Inflammatory macrophage treated with lipopolysaccharide for 1 hour (primary cell): ENCODE results near the gene RFXAP.
"Not testable (repeated sequence)": the region's sequence is repeated elsewhere in the genome, so short reads cannot be mapped to it uniquely, and the experiment has no call there.

Source experiments
- DNase-seq, 2 donors: peaks; one replicate each; pipeline ENCODE4 v3.0.0-alpha.2; 2020 to 2022

RFXAP gene

GRCh38 chr13:36818804-36819738 is at the start of gene RFXAP:
Gene RFXAP, plus strand, starts transcription at chr13:36819222. Its CDS starts 136 bp downstream, at chr13:36819358.
- DNase-seq = peak; percentile 84 to 91

- DNase-seq = no peak
These were observed 49.5 kb upstream of the RFXAP start for GRCh38 chr13:36769545-36769944.

- DNase-seq = no peak
These were observed 48.3 kb upstream of the RFXAP start for GRCh38 chr13:36770741-36771140.

GRCh38 chr13:36772853-36773252 is 46.2 kb upstream of the RFXAP start:
- DNase-seq = no peak

- no peak for DNase-seq
These were observed 44.1 kb upstream of the RFXAP start for GRCh38 chr13:36774931-36775330.

DNA sequence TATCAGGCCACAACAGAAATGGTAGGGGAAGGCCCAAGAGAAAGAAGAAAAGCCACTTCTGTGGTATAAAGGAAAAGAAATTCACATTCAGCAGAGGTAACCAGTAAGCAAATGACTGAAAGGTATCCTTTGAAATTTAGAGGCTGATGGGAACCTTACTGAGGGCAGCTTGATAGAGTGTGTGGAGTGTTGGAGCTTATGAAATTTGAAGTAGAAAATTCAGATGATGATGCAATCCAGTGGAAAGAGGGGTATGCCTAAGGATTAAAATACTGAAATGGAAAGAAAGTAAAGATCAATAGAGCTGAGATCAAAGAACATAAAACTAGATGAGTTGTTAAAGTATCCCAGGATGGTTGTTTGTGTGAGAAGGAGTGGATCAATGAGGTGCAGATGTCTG is 42.8 kb upstream of the RFXAP start:
- no peak for DNase-seq

DNA sequence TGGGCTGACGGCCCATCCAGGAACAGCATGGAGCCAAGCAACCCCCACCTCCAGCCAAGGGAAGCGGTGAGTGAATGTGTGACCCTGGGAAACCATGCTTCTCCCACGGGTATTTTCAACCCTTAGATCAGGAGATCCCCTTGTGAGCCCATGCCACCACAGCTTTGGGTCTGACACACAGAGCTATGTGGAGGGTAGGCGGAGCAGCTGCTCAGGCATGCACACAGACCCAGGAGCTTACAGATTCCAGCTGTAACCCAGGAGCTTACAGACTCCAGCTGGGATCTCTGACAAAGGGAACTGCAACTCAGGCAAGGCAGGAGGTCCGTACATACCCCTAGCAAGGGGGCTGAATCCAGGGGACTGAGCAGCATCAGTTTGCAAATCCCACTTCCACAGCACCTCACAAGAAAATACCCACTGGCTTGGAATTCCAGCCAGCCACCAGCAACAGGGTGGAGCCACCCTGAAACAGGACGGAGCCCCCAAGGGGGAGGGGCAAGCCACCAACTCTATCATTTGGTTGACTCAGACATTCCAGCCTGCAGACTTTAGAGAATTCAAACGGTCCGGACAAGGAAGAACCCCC is 40.8 kb upstream of the RFXAP start:
- no peak for DNase-seq

DNA sequence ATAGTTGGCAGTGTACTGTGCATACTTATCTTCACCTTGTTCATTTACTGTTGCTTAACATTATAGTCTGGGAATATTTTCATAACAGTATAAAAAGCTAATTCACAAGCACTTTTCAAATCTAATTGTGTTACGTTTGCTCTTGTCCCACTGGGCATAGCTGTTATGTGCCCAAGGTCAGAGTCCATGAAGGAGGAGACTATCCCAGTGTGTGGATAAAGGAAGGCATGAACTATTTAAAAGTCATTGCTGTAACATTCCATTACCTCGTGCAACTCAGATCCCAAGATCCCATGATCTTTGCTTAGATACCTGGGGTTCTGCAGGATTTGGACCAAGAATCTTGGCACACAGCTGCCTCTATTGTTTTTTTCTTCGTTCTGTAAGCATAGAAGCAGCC is 35.1 kb upstream of the RFXAP start:
- no peak for DNase-seq

GRCh38 chr13:36786175-36786574 is 32.8 kb upstream of the RFXAP start:
- not testable (repeated sequence) for DNase-seq

GRCh38 chr13:36787181-36787580 is 31.8 kb upstream of the RFXAP start:
- no peak for DNase-seq

GRCh38 chr13:36788276-36788675 is 30.7 kb upstream of the RFXAP start:
- DNase-seq = no peak

- no peak for DNase-seq
These were observed 30.0 kb upstream of the RFXAP start for GRCh38 chr13:36789061-36789460.

DNA sequence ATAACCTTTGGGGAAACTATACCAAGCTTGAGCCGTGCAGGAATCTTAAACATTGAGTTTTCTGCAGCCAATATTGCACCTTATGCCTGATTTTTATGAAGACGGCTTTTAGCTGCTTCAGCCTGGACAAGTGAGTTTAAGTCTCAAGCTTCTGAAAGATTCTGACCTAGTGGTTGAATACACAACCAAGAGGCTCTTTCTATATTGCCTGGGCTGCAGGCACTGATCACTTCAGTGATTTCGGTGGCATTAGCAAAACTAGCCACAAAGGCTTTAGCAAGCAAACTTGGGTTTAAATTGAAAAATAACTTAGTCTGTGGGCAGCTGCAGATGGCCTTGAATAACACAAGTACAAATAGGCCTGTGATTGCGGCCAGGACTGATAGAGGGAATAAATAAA is 29.3 kb upstream of the RFXAP start:
- no peak for DNase-seq

DNA sequence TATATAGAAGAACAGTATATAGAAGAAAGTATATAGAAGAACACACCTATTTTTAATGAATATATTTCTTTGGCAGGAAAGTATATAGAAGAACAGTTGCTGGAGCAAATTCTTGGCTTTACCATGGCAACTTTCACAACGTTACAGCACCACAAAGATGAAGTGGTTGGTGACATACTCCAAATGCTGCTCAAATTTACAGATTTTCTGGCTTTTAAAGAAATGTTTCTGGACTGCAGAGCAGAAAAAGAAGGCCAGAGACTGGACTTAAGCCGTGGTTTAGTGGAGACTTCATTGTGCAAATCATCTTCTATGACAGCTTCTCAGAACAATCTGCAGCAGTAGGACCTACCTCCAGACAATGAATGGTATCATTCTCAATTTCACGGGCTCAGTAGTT is 24.3 kb upstream of the RFXAP start:
- DNase-seq = no peak

DNA sequence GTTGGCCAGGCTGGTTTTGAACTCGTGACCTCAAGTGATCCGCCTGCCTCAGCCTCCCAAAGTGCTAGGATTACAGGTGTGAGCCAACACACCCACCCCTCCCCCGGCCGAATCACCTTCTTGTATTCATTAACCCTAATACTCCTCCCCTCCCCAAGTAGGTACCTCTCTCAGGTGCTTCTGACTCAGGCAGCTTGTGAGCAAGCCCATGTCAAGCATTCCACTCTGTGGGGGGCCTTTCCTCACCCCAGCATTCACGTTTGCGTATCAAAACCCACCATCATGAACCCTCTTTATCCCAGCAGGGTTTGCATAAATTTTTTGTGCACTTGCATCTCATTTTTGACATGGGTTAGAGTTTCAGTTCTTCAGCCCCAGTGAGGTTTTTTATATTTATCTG is 23.6 kb upstream of the RFXAP start:
- no peak for DNase-seq

- no peak for DNase-seq
These were observed 23.0 kb upstream of the RFXAP start for GRCh38 chr13:36796052-36796451.

- DNase-seq = no peak
These were observed 18.0 kb upstream of the RFXAP start for GRCh38 chr13:36801035-36801434.

DNA sequence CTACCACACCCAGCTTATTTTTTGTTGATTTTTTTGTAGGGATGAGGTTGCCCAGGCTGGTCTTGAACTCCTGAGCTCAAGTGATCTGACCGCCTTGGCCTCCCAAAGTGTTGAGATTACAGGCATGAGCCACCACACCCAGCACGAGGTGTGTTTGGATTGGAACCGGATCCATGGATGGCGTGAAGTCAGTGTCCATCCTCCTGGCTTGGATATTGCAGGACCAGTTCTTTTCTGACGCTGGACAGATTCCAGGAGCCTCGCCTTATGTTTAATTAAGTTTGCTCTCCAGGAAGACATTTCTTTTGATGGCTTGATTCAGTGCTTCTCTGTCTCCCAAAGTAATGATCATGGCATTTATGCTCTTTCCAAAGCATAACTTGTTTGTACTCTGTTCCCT is 14.4 kb upstream of the RFXAP start:
- DNase-seq = no peak

- DNase-seq = no peak
These were observed 12.9 kb upstream of the RFXAP start for GRCh38 chr13:36806102-36806501.

DNA sequence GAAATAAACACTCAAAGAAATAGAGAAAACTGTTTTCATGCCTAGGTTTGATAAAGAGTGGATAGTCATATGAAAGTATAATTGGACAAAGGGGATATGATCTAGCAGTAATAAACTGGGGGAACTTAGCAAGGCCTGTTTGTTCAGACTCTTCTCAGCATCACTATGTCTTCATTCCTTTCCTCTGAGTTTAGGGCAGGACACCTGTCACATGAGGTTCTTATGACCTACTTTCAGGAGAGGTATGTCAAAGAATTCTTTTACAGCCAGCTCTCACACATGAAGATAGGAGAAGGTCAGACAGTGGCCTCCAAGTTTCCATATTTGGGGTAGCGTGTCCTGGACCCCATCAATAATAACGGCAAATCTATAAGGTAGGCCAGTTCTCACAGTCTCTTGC is 11.4 kb upstream of the RFXAP start:
- DNase-seq = no peak

GRCh38 chr13:36813225-36813624 is 5.8 kb upstream of the RFXAP start:
- DNase-seq = no peak

DNA sequence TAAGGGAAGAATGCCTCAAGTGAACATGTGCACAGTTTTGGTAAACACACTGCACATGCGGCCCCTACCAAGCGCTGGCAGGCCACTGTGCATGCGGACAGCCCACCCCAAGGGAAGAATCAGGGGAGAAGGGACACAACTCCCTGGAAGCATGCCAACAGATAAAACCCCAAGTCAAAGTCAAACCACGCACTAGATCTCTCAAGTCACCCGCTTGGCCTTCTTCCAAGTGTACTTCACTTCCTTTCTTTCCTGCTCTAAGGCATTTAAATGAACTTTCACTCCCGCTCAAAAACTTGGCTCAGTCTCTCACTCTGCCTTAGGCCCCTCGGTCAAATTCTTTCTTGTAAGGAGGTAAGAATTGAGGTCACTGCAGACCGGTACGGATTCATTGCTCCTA is 4.6 kb upstream of the RFXAP start:
- DNase-seq = no peak

GRCh38 chr13:36815062-36815461 is 4.0 kb upstream of the RFXAP start:
- peak in 1 of 2 donors; percentile 23 for DNase-seq

DNA sequence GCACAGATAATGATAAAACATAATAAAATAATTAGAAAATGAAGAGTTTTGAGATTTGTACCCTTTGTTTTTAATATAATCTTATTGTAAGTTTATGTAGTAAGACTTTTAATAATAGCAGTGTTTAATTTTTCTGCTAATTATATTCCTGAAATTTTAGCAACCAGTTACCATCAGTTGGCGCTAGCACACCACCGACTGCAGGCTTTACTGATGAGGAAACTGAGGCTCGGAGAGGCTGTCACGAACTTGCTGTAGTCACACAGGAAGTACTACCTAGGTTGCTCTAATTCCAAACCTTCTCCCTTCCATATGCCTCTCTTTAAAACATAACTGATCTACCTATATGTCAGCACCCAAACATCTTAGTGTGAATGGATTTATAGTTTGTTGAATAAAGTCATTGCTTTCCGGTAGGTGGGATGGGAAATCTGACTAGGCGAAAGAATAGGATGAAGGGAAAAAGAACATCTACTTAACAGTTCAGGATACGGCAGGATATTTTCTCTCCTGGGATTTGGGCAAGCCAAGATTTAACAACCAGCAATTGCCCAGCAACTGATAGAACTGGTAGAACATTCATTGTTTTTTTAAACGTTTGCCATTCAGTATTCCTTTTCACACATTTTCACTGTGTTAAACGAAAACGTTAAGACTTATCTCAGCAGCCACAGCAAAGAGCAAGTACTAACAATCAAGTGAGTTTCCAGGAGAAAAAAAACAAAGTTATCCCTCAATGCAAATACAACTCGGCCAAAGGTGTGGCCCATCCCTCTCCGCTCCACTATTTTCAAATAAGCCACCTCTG is 822 bp upstream of the RFXAP start:
- DNase-seq = no peak
